CD14-positive monocyte (primary cell): Measurements from ENCODE around the gene FCHO2. TPM values are rescaled to one million over a fixed set of nuclear protein-coding genes. Genes with fewer than 3 reads are reported as not detected.

ENCODE experiments used
- DNase-seq, 3 donors: peaks; one replicate each; pipeline ENCODE4 v3.0.0-alpha.2; 2011 to 2022
- H2AFZ ChIP-seq: 2 replicates; pipeline ENCODE4 v1.6.0; 2012; ENCODE audit warnings: mild to moderate bottlenecking, low read depth, low read length, inconsistent platforms; ENCODE audit not compliant: insufficient read depth, poor library complexity, severe bottlenecking
- H3K27ac ChIP-seq, 2 donors: 1 replicate in 1 of 2; 2 replicates in 1 of 2; pipeline ENCODE4 v1.5.1; 2012 to 2013; ENCODE audit warnings: low read length in 2 of 2, control low read depth in 1 of 2, inconsistent platforms in 1 of 2, low read depth in 1 of 2, mild to moderate bottlenecking in 1 of 2
- H3K27me3 ChIP-seq, 2 donors: one replicate each; pipeline versions ENCODE4 v1.6.0 to v1.6.1; 2011 to 2013; ENCODE audit warnings: low read length in 2 of 2; ENCODE audit not compliant: control insufficient read depth in 2 of 2, insufficient read depth in 2 of 2
- H3K36me3 ChIP-seq, 2 donors: replicated peaks in 1 of 2; 1 replicate in 1 of 2; 2 replicates in 1 of 2; pipeline versions ENCODE4 v1.5.1 to v1.6.1; 2012 to 2013; ENCODE audit warnings: low read length in 2 of 2, control low read depth in 1 of 2, inconsistent platforms in 1 of 2, mild to moderate bottlenecking in 1 of 2; ENCODE audit not compliant: insufficient read depth in 2 of 2, control insufficient read depth in 1 of 2
- H3K4me1 ChIP-seq, 2 donors: 1 replicate in 1 of 2; 2 replicates in 1 of 2; pipeline versions ENCODE4 v1.5.1 to v1.6.1; 2012 to 2013; ENCODE audit warnings: low read length in 2 of 2, control low read depth in 1 of 2, inconsistent platforms in 1 of 2, mild to moderate bottlenecking in 1 of 2, moderate library complexity in 1 of 2; ENCODE audit not compliant: insufficient read depth in 2 of 2, control insufficient read depth in 1 of 2
- H3K4me2 ChIP-seq: replicated peaks from 2 replicates; pipeline ENCODE3; 2012; ENCODE audit warnings: low read length, moderate library complexity, mild to moderate bottlenecking; ENCODE audit not compliant: poor library complexity, severe bottlenecking; ENCODE audit errors: extremely low read depth
- H3K4me3 ChIP-seq, 3 experiments: fragments of 200-600 bp in 1 of 3; sonication (generic) in 1 of 3; replicated peaks in 1 of 3; 1 replicate in 2 of 3; 2 replicates in 1 of 3; pipeline ENCODE4 v1.5.1; 2011 to 2013; ENCODE audit warnings: low read length in 3 of 3, mild to moderate bottlenecking in 3 of 3, control low read depth in 2 of 3, low read depth in 2 of 3, inconsistent platforms in 1 of 3, moderate library complexity in 1 of 3
- H3K79me2 ChIP-seq: 2 replicates; pipeline ENCODE4 v1.6.0; 2012; ENCODE audit warnings: mild to moderate bottlenecking, control low read depth, inconsistent platforms, low read length, moderate library complexity; ENCODE audit not compliant: insufficient read depth
- H3K9ac ChIP-seq: 2 replicates; pipeline ENCODE4 v1.6.0; 2017; ENCODE audit warnings: low read length, mild to moderate bottlenecking; ENCODE audit not compliant: insufficient read depth, poor library complexity, severe bottlenecking
- H3K9me3 ChIP-seq, 2 donors: replicated peaks in 1 of 2; 1 replicate in 1 of 2; 2 replicates in 1 of 2; pipeline versions ENCODE4 v1.5.1 to v1.6.1; 2012 to 2013; ENCODE audit warnings: low read length in 2 of 2, control low read depth in 1 of 2; ENCODE audit not compliant: control insufficient read depth in 1 of 2, insufficient read depth in 1 of 2
- H4K20me1 ChIP-seq: 2 replicates; pipeline ENCODE4 v1.6.0; 2012; ENCODE audit warnings: mild to moderate bottlenecking, low read length, control low read depth, moderate library complexity; ENCODE audit not compliant: insufficient read depth
- H3K27ac Mint-ChIP-seq, 7 donors: one replicate each; pipeline ENCODE4 v1.8.0; 2020; ENCODE audit warnings: mild to moderate bottlenecking in 7 of 7, mixed read lengths in 7 of 7, moderate library complexity in 6 of 7, inconsistent platforms in 2 of 7
- H3K27me3 Mint-ChIP-seq, 3 donors: one replicate each; pipeline ENCODE4 v1.8.0; 2021 to 2022; ENCODE audit warnings: low read depth in 3 of 3, mild to moderate bottlenecking in 3 of 3, mixed read lengths in 3 of 3, moderate library complexity in 3 of 3, inconsistent platforms in 1 of 3
- H3K36me3 Mint-ChIP-seq, 2 donors: one replicate each; pipeline ENCODE4 v1.8.0; 2020; ENCODE audit warnings: mixed read lengths in 2 of 2, inconsistent platforms in 1 of 2, mild to moderate bottlenecking in 1 of 2
- H3K4me1 Mint-ChIP-seq: one replicate; pipeline ENCODE4 v1.8.0; 2020; ENCODE audit warnings: mild to moderate bottlenecking, mixed read lengths
- H3K4me3 Mint-ChIP-seq, 2 donors: one replicate each; pipeline ENCODE4 v1.8.0; 2020; ENCODE audit warnings: mild to moderate bottlenecking in 2 of 2, mixed read lengths in 2 of 2, moderate library complexity in 1 of 2
- H3K9me3 Mint-ChIP-seq, 7 donors: one replicate each; pipeline ENCODE4 v1.8.0; 2020 to 2022; ENCODE audit warnings: mixed read lengths in 7 of 7, mild to moderate bottlenecking in 6 of 7, moderate library complexity in 6 of 7, inconsistent platforms in 2 of 7
- WGBS: methylation state at CpG from one replicate; pipeline ENCODE4 v1.1.5; 2013; ENCODE audit warnings: missing lambda C conversion rate; ENCODE audit not compliant: insufficient coverage; 5-methylcytosine and 5-hydroxymethylcytosine counted together
- intact Hi-C, 2 donors: fragments of 100-400 bp; cut with micrococcal nuclease; formaldehyde crosslinking; loops; one replicate each; pipeline versions ENCODE4 v1.15.0 to v1.15.1; 2023
- polyA plus RNA-seq, 3 donors: library from polyadenylated mRNA; depleted of rRNA in 1 of 3; unstranded in 2 of 3; stranded (reverse) in 1 of 3; fragments of 300-500 nt in 2 of 3; fragments of >200 nt in 1 of 3; fragmentation: Illumina TruSeq in 2 of 3; gene quantifications; 1 replicate in 2 of 3; 2 replicates in 1 of 3; pipeline ENCODE4 v1.2.3, GENCODE V29; 2012 to 2021
- TF ChIP-seq, protein P1 (sequence below): fragments of 200-600 bp; IDR thresholded peaks from one replicate; pipeline ENCODE4 v1.8.0; 2022; ENCODE audit warnings: antibody characterized with exemption, mild to moderate bottlenecking

The FCHO2 gene
- polyA plus RNA-seq, 3 donors, result 8.3 to 10.1 (median 9.9) TPM

GRCh38 chr5:72920690-72921502 is 34.9 kb upstream of the FCHO2 start:
- H3K4me1 ChIP-seq, result no peaks in the 10 kb centered on the region
- H2AFZ ChIP-seq, result no peak overlapping the region
- H3K27me3 ChIP-seq, result no peaks in the 10 kb centered on the region
- no peaks in the 10 kb centered on the region for H3K36me3 Mint-ChIP-seq
- H3K9me3 ChIP-seq, result no peaks in the 10 kb centered on the region
- no peaks in the 10 kb centered on the region for H3K4me1 Mint-ChIP-seq
- no peak overlapping the region for H3K27ac ChIP-seq
- 67% methylated on average over 1 of the region's 4 CpGs for WGBS
- no peak overlapping the region for H3K9ac ChIP-seq
- intact Hi-C loops, result loop anchor here in 1 of 2 donors (10.0 kb wide), 1 partner anchor 164 kb away; no protein-coding TSS in a partner anchor
- H3K4me3 ChIP-seq, result no peak overlapping the region
- no peak overlapping the region for H3K4me2 ChIP-seq
- peaks cover 0 to 2% (median 2%) of the 10 kb centered on the region in 7 donors for H3K9me3 Mint-ChIP-seq
- H3K36me3 ChIP-seq, result no peaks in the 10 kb centered on the region
- H4K20me1 ChIP-seq, result no peaks in the 10 kb centered on the region
- H3K4me3 Mint-ChIP-seq, result no peak overlapping the region
- no peaks in the 10 kb centered on the region for H3K79me2 ChIP-seq
- H3K27ac Mint-ChIP-seq, result no peak overlapping the region
- peaks cover 3 to 7% (median 6%) of the 10 kb centered on the region in 3 donors for H3K27me3 Mint-ChIP-seq
- TF ChIP-seq, protein P1, sequence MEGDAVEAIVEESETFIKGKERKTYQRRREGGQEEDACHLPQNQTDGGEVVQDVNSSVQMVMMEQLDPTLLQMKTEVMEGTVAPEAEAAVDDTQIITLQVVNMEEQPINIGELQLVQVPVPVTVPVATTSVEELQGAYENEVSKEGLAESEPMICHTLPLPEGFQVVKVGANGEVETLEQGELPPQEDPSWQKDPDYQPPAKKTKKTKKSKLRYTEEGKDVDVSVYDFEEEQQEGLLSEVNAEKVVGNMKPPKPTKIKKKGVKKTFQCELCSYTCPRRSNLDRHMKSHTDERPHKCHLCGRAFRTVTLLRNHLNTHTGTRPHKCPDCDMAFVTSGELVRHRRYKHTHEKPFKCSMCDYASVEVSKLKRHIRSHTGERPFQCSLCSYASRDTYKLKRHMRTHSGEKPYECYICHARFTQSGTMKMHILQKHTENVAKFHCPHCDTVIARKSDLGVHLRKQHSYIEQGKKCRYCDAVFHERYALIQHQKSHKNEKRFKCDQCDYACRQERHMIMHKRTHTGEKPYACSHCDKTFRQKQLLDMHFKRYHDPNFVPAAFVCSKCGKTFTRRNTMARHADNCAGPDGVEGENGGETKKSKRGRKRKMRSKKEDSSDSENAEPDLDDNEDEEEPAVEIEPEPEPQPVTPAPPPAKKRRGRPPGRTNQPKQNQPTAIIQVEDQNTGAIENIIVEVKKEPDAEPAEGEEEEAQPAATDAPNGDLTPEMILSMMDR, result peak; percentile 64
- DNase-seq, result peak; percentile 9 to 55 (median 13)

GRCh38 chr5:72921886-72922285 is 34.0 kb upstream of the FCHO2 start:
- TF ChIP-seq, protein P1, result no peak
- Histone ChIP-seq H3K4me2 (no peak overlapping the region), H3K9me3 (no peaks in the 10 kb centered on the region), H2AFZ (no peak overlapping the region), H3K27ac (no peak overlapping the region), H3K4me3 (no peak overlapping the region), H4K20me1 (no peaks in the 10 kb centered on the region), H3K27me3 (no peaks in the 10 kb centered on the region), H3K36me3 (no peaks in the 10 kb centered on the region), H3K79me2 (no peaks in the 10 kb centered on the region), H3K9ac (no peak overlapping the region), H3K4me1 (no peaks in the 10 kb centered on the region)
- Mint-ChIP-seq H3K27me3 (peaks cover 6 to 12% (median 8%) of the 10 kb centered on the region in 3 donors), H3K27ac (peak overlapping the region in 1 of 7 donors; percentile 40), H3K4me1 (no peaks in the 10 kb centered on the region), H3K9me3 (peaks cover 4 to 11% (median 8%) of the 10 kb centered on the region in 7 donors), H3K4me3 (no peak overlapping the region), H3K36me3 (no peaks in the 10 kb centered on the region)
- intact Hi-C loops, result loop anchor here in 1 of 2 donors (10.0 kb wide), 1 partner anchor 163 kb away; no protein-coding TSS in a partner anchor
- no peak for DNase-seq
- no CpG with 5 or more reads among the region's 2 CpGs for WGBS
